Body of pancreas (tissue), 4 donors: ENCODE measurements around the gene KRTAP12-4.

ENCODE experiments used
- POLR2A ChIP-seq, 3 donors: fragments of 450-650 bp; IDR thresholded peaks; one replicate each; pipeline ENCODE4 v1.6.1; 2016; ENCODE audit warnings: antibody characterized with exemption in 3 of 3, mild to moderate bottlenecking in 2 of 3
- TF ChIP-seq, protein P1 (sequence below), 7 experiments: fragments of 450-650 bp in 4 of 7; fragments of 200-600 bp in 3 of 7; sonication (generic) in 3 of 7; IDR thresholded peaks; one replicate each; pipeline ENCODE4 v1.5.1; 2016 to 2019; ENCODE audit warnings: antibody characterized with exemption in 7 of 7

DNA sequence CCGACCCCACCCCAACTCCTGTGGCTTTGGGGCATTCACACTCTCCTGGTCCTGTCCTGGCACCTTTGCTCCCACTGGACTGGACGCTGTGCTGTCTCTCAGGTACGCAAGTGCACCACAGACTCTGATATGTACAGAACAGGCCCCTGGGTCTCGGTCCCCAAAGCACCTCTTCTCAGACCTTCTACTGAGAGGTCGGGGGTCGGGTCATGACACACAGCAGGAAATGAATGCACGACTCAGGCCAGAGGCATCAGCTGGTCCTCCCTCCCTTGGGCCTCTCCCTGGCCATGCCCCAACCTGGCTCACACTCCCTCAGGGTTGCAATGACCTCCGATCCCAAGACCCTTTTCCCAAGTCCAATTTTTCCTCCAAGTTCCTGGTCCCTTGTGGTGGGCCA lies 40.7 kb upstream of the KRTAP12-4 start:
- TF ChIP-seq, protein P1, sequence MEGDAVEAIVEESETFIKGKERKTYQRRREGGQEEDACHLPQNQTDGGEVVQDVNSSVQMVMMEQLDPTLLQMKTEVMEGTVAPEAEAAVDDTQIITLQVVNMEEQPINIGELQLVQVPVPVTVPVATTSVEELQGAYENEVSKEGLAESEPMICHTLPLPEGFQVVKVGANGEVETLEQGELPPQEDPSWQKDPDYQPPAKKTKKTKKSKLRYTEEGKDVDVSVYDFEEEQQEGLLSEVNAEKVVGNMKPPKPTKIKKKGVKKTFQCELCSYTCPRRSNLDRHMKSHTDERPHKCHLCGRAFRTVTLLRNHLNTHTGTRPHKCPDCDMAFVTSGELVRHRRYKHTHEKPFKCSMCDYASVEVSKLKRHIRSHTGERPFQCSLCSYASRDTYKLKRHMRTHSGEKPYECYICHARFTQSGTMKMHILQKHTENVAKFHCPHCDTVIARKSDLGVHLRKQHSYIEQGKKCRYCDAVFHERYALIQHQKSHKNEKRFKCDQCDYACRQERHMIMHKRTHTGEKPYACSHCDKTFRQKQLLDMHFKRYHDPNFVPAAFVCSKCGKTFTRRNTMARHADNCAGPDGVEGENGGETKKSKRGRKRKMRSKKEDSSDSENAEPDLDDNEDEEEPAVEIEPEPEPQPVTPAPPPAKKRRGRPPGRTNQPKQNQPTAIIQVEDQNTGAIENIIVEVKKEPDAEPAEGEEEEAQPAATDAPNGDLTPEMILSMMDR (IDR thresholded peaks at IDR 0.05) = no peak
- no peak for TF ChIP-seq POLR2A (IDR thresholded peaks at IDR 0.05)
